ENCODE measurements around the gene CACNA2D3.

The CACNA2D3 gene

DNA sequence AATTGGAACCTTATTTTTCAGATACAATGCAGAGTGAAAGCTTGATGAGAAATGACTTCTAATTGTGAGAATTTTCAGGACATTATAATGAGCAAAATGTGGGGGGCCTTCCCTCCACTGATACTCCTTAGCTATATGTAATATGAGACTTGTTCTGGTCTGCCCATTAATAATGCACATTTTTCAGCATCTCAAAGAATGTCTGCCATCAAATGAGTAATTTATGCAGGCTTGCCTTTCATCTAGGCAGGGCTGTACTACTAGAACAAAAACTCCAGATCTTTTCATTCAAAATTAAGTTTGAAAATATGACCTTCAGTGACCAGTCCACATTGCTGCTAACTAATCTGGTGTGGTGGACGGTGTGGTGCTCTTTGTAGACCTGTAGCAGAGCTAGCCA lies 678.1 kb downstream of the CACNA2D3 start:
- DNase-seq (ENCODE audit: low read depth in 2 of 2) = no peak

DNA sequence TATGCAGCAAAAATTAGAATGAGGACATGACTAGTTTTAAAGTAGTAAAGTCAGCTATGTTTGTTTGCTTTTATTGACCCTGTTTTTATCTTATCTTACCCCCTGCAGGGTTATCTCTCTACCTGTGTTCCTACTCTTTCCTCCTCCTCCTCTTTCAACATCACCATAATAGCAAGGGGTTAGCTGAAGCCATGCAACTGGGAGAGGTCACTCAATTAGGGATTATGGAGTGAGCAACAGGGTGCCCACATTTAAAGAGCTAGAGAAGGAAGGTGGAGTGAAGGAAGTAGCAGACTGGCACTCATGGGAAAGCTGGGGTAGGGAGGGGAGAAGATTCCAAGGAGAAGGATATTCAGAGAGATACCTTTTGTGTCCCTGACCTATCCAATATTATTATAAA lies 679.6 kb downstream of the CACNA2D3 start:
- DNase-seq (ENCODE audit: low read depth in 2 of 2) = no peak

- no peak for DNase-seq (ENCODE audit: low read depth in 2 of 2)
Observed at GRCh38 chr3:54810401-54810800, 688.0 kb downstream of the CACNA2D3 start.

GRCh38 chr3:54814224-54814623 lies 691.9 kb downstream of the CACNA2D3 start:
- DNase-seq (ENCODE audit: low read depth in 2 of 2) = no peak

- no peak for DNase-seq (ENCODE audit: low read depth in 2 of 2)
Observed at GRCh38 chr3:54817628-54818027, 695.3 kb downstream of the CACNA2D3 start.

- DNase-seq (ENCODE audit: low read depth in 2 of 2) = no peak
Observed at GRCh38 chr3:54818486-54818885, 696.1 kb downstream of the CACNA2D3 start.

DNA sequence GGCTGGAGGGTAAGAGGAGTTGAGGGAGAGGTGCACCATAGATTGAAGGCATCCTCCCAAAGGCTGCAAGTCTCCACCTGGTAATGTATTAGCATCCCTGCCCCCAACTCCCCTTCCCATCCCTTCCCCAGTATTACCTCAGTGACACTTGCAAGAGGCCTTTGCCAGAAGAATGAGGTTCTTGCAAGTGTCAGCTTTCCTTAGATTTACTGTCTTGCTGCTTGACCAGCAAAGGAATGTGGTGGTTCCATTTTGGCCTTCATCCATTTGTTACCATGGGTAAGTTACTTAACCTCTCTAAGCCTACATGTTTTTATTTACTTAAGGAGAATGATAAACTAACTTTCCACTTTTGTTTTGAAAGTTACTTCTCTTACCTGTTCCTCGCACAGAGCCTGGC lies 696.6 kb downstream of the CACNA2D3 start:
- DNase-seq (ENCODE audit: low read depth in 2 of 2) = no peak

DNA sequence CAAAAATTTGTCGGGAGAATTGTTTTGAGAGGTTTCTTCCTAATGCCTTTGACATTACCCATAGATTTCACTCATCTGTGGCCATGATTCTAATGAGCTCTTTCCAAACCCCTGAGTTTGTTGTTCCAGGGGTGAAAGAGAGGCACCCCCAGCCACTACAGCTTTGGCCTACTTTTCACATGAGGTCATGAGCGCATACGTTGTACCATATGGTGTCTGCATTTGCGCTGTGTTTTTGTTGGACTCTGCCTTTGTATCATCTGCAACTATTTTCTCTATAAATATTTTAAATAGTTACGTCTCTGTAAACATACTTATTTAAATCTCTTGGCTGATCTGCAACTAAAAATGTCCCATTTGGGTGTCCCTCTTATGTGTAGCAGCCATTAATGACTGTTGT lies 697.6 kb downstream of the CACNA2D3 start:
- DNase-seq (ENCODE audit: low read depth in 2 of 2) = no peak

GRCh38 chr3:54822206-54822605 lies 699.9 kb downstream of the CACNA2D3 start:
- DNase-seq (ENCODE audit: low read depth in 2 of 2) = no peak

DNA sequence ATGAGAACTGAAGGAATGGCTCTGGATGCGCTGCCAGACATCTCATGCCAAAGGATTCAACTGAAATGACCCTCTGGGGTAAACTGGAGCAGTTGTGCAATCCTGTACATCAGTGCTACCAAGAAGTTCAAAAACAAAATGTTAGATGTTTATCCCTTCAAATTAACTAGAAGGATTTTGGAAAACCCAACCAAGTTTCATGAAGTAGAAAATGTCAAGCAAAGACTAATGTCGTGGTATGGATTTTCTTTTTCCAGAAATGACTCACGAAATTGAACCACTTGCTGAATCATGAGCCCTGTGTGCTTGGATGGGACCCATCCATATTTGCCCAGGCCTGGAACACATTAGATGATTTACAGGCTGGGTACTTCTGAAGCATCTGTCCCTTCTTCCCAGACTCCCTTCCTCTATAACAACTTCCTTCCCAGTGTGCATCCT lies 703.9 kb downstream of the CACNA2D3 start:
- no peak for DNase-seq (ENCODE audit: low read depth in 2 of 2)

DNA sequence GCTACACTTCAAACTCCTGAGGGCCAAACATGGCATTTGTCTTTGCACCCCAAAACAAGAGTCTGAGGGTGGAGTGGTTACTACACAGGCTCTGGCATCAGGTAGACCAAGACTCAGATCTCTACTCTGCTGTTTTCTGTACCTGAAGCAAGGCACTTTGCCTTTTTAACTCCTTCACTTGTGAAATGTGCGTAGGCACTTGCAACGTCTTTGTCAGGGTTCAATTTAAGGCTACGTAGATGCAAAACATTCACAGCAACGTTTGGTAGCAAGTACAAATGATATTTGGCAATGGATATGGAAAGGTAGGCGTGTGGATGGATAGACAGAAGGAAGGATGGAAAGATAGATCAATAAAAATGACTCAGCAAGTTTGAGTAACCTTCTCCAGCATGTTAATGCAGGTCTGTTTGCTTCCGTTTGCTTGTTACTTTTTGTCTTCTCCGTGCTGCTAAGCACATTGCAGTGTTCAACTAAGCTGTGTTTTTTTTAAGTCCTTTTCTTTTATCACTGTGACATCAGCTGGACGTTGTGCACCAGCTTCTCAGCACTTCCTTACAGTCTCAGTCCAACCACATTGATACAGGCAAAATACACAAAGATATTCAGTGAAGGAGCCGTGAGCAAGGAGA lies 704.8 kb downstream of the CACNA2D3 start:
- no peak for DNase-seq (ENCODE audit: low read depth in 2 of 2)

DNA sequence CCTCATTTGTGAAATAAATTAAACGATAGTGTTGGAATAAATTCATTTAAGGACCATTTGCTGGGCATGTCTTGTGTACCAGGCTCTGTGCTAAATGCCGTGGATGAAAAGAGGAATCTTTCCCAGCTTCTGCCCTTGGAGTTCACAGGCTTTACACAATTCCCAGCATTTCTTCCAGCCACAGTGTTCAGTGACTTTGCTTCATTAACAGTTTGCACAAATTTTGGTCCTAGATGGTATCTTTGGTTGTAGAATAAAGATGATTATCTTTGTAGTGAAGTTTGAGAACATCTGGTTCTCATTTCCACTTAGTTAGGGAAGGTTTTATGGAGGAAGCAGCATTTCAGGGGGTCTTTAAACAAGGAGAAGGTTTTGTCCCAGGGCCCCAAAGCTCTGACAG lies 705.4 kb downstream of the CACNA2D3 start:
- no peak for DNase-seq (ENCODE audit: low read depth in 2 of 2)

GRCh38 chr3:54830658-54831057 lies 708.3 kb downstream of the CACNA2D3 start:
- DNase-seq (ENCODE audit: low read depth in 2 of 2) = no peak

DNA sequence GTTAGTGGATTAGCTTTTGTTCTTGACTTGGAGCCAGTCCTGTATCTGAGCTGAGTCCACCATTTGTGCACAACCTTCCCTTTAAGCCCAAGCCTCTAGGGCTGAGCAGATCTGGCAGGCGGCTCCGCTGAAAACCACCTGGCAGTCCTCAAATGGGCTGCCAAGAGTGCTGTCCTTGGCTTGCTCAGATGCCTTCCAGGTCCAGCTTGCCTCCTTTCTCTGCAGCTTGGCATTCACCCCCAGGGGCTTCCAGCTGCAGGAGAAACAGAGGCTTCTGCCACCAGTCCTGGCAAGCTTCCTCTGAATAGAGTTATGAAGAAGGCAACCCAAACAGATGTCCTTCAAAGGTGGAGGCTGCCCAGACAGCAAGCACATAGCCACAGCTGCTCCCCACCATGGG lies 708.8 kb downstream of the CACNA2D3 start:
- DNase-seq (ENCODE audit: low read depth in 2 of 2) = no peak

- DNase-seq (ENCODE audit: low read depth in 2 of 2) = no peak
Observed at GRCh38 chr3:54832876-54833275, 710.5 kb downstream of the CACNA2D3 start.

DNA sequence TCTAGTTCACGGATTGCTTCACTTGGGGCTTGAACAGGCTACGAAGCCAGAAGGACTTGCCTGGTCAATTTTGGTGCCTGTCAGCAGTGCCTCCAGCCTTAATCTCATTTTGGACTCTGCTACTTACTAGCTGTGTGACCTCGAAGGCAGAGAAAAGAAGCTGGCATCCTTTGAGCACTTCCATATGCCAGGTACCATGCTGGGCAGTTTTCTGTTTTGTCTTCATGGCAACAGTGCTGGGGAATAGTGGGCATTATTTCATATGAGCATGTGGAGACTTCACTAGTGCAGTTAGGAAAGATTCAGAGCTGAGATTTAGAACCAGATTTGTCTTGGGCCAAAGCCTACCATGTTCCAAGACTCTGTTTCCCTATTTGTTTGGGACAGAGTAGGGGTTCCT lies 713.3 kb downstream of the CACNA2D3 start:
- DNase-seq (ENCODE audit: low read depth in 2 of 2) = no peak

- DNase-seq (ENCODE audit: low read depth in 2 of 2) = no peak
Observed at GRCh38 chr3:54836871-54837270, 714.5 kb downstream of the CACNA2D3 start.

DNA sequence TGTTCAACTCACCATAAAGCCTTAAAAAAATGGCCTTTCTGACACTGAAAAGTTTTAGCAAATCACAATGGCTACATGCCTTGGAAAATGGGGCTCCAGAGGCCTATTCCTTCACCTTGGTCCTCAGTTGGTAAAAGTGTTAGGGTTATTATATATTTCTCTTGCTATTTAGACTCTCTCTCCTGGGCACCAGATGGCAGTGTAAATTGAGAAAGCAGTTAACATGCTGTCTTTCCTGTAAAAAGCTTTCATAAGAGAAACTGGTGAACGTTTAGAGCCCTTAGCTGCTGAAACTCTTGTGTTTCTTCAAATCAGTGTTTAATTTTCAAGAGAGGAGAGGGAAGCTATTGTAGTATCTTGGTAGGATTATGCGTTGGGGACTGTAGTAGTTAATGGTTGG lies 715.6 kb downstream of the CACNA2D3 start:
- DNase-seq (ENCODE audit: low read depth in 2 of 2) = no peak

GRCh38 chr3:54841471-54841870 lies 719.1 kb downstream of the CACNA2D3 start:
- no peak for DNase-seq (ENCODE audit: low read depth in 2 of 2)

- DNase-seq (ENCODE audit: low read depth in 2 of 2) = no peak
Observed at GRCh38 chr3:54843352-54843751, 721.0 kb downstream of the CACNA2D3 start.

- DNase-seq (ENCODE audit: low read depth in 2 of 2) = no peak
Observed at GRCh38 chr3:54844211-54844610, 721.9 kb downstream of the CACNA2D3 start.

DNA sequence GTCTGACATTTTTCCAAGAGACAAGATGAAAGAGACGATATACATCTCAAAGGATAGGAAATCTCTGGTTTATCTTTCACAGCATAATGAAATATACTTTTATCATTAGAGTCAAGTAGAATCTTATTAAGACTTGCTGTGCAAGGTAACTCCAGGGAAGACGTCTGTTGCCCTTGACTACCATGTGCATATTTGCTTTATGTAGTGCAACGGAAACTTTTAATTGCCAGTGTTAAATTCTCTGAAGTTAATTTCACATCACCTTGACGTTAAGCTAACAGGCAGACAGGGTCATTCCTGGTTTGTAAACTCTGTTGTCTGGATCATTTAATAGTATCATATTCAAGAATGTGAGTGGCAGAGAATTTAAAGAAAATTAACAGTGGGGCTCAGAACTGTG lies 722.7 kb downstream of the CACNA2D3 start:
- no peak for DNase-seq (ENCODE audit: low read depth in 2 of 2)

GRCh38 chr3:54845551-54845950 lies 723.2 kb downstream of the CACNA2D3 start:
- DNase-seq (ENCODE audit: low read depth in 2 of 2) = no peak

DNA sequence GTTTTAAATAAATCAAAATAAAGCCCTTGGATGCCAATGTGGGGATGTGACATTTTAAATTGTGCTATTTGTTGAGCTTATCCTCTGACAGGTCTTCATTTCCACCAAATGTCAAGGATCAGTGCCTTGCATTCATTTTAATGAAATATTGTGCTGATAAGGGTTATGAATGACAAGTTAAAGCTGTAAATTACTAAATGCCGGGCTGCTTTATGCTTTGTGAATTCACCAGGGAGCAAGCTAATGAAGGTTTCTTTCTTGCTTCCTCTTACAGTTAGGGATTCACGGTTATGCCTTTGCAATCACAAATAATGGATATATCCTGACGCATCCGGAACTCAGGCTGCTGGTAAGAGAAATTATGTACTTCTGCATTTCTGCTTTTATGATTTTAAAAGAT lies 723.8 kb downstream of the CACNA2D3 start:
- DNase-seq (ENCODE audit: low read depth in 2 of 2) = no peak

Measured in stimulated activated CD4-positive, alpha-beta T cell treated with anti-CD3 and anti-CD28 coated beads, Interleukin-1b, Interleukin-23, amount 100 ng/mL, for 4 hours (primary cell).